Stimulated activated CD4-positive, alpha-beta T cell treated with anti-CD3 and anti-CD28 coated beads, Interleukin-12 subunit alpha, Interleukin-12 subunit beta, amount 100 ng/mL, for 24 hours (primary cell): Measurements from ENCODE around the gene MLLT3.

Experiments used
- DNase-seq, 2 experiments: peaks; one replicate each; pipeline ENCODE4 v3.0.0-alpha.2; 2020; ENCODE audit warnings: low read depth in 2 of 2

Gene MLLT3

GRCh38 chr9:20418485-20418884 lies 203.8 kb downstream of the MLLT3 start:
- DNase-seq = no peak

DNA sequence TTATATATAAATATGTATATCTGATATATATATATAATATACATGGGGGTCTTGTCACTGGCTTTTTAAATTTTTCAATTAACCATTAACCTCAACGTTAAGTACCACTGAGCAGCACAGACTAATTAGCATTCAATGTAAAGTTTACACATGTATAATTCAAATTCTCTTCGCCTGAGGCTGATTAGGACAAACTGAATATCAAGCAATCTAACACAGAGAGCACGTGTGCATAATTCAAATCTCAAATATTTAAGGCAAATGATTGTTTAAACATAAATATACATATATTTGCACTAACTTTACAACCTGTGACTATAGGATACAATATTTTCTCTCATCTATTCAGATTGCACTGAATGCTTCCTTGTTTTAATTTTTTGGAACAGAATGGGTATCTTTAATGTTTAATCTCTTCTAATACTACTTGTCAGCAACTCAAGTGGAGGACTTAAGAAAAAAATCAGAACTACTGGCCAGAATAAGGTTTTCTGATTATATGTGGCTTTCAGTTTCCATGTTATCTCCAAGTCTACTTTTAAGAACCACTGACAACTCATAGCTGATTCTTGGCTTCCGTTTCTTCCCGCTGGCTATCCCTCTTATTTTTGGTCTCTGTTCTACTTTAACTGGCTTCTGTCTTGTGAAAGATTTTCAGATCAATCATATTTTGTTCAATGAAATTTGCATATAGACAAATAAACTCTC lies 204.8 kb downstream of the MLLT3 start:
- DNase-seq = no peak

DNA sequence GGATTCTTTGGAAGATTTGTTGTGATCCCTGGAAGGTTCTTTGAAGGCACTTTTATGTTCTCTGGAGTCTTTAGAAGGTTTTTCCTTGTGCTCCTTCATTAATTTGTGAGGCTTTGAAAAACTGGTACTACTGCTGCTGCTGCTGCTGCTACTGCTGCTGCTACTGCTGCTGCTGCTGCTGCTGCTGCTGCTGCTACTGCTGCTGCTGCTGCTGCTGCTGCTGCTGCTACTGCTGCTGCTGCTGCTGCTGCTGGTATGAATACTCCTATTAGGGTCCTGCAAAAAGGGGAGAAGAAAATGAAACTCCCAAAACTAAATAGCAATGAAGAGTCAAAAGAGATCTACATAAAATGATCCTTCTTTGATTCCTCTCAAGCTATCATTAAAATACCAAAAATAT lies 208.1 kb downstream of the MLLT3 start:
- no peak for DNase-seq

DNA sequence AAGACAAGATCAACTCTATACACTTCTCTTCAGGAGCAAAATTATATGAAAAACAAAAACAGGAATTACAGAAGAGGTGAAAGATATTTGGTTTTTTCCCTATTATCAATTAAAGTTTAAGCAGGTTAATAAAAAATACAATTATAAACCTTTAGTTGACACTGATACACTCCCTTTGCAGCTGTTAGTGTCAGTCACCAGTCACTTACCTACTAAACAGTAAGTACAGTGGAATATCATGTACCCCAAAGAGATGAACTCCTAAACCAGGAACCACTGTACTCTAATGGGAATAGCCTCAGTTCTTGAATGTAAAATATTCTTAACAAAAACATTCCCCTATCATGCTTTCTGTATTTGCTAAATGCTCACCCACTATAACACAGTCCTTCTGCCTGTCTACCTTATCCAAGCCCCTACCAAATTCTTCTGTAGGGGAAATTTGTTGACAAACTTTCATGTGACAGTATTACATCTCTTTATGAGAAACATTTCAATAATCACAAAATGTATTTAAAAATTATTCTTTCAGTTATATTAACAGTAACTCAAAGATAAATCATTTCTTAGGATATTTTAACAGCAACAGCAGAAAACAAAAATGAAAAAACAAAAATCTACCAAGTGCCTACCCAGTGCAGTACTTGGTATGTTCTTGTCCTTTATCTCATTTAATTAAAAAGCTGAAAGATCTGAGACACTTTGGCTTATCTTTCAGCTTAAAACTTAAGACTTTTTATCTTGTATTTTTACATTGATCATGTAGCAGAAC lies 212.8 kb downstream of the MLLT3 start:
- no peak for DNase-seq

GRCh38 chr9:20408513-20408912 lies 213.8 kb downstream of the MLLT3 start:
- DNase-seq = no peak

DNA sequence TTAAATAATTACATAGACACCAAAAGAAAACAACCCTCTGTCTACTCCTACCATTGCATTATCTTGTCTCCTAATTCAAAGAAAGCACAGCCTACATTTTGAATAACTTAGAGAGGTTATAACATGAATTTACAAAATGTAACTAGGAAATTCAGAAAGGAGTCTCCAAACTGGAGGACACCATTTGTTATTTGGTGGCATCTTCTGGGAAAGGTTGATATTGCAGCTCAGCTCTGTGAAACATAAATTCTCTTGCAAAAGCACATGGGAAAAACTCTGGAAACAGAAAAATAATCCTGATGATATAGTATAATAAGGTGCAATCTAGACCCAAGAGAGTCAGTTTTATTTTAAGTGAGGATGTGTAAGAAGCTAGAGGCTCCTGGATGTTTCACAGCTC lies 215.3 kb downstream of the MLLT3 start:
- no peak for DNase-seq

DNA sequence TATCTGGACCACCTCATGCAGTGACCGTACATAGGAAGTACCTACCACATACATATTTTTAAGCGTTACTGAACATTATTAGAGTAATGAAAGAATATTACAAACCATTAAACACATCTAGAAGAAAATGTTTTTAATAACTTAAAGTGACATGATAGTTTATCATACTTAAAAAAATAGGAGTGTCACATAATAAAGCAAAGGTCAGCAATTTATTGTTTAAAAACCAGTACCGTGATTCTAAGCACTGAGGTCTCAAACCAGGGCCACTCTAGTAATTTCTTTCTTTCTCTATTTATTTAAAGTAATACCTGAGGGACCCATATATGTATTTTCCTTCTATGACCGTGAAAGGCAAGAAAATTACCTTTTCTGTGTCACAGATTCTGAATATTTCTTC lies 216.0 kb downstream of the MLLT3 start:
- no peak for DNase-seq

GRCh38 chr9:20405616-20406015 lies 216.7 kb downstream of the MLLT3 start:
- no peak for DNase-seq

DNA sequence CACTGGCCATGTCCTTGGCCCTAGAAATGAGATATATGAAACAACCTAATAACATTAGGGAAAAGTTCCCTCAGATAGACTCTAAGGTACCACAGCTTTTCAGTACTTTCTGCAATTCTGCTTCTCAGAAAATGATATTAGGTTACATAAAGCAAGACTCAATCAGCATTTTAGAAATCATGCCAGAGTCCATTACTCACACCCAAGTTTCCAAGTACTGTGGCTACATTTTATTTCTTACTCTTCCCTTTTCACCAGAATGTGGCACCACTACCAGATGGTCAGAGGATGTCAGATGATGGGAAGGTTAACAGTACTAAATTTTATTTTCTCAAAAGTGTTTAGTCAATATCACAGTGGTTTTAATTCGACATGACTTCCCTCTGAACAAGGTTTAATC lies 217.2 kb downstream of the MLLT3 start:
- no peak for DNase-seq

DNA sequence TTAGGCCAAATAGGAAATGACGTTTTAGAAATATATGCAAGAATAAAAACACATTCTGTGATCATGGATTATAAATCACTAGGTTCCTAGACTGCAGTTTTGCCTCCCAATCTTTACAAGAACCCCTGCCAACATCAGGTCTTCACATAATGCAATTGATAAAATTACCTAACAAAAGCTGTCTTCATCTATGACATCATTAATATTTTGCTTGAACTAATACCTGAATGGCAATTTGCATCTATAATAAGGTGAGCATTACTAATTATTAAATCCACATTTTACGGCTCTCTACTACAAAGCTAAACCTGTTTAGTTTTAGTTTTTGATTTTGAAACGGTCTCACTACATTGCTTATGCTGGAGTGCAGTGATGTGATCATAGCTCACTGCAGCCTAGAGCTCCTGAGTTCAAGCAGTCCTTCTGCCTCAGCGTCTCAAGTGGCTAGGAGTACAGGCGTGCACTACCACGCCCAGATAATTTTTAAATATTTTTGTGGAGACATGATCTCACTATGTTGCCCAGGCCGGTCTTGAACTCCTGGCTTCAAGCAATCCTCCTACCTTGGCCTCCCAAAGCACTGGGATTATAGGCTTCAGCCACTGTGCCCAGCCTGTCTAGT lies 218.0 kb downstream of the MLLT3 start:
- no peak for DNase-seq

DNA sequence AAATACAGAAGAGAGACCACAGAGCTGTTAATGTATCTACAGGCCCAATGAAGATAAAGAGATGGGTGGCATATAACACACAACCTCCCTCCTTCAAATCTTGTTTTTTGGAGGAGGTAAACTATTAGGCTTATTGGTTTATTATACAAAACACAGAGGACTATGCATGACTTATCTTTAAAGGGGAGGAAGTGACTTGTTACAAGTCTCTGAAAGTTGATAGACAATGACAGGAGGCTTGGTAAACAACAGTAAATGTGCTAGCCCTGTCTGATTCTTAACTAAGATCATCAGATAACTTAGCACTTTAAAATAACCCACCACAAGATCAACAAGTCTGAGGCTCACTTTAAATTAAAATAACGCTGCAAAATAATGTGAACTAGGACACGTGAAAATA lies 219.0 kb downstream of the MLLT3 start:
- DNase-seq = no peak

GRCh38 chr9:20402273-20402875 lies 219.9 kb downstream of the MLLT3 start:
- no peak for DNase-seq

GRCh38 chr9:20398536-20399338 lies 223.6 kb downstream of the MLLT3 start:
- DNase-seq = no peak

- no peak for DNase-seq
Measured at GRCh38 chr9:20397348-20397747, 225.0 kb downstream of the MLLT3 start.

DNA sequence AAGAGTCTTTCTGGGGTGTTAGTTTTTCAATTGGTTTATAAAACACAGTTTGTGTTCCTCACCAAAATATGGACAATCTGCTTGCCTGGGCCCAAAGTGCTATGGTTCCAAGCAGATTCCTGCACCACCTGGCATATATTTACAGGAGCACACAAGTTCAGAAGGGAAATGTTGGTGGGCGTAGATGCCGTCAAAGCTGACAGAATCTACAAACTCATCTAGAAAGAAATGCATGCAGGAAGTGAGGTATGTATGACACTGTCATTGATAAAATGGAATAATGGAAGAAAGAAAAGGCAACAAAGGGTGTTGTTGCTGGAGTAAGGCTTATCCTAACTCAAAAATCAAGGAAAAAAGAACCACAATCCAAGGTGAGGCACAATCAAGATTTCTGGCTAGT lies 225.8 kb downstream of the MLLT3 start:
- no peak for DNase-seq

- no peak for DNase-seq
Measured at GRCh38 chr9:20395651-20396050, 226.6 kb downstream of the MLLT3 start.

DNA sequence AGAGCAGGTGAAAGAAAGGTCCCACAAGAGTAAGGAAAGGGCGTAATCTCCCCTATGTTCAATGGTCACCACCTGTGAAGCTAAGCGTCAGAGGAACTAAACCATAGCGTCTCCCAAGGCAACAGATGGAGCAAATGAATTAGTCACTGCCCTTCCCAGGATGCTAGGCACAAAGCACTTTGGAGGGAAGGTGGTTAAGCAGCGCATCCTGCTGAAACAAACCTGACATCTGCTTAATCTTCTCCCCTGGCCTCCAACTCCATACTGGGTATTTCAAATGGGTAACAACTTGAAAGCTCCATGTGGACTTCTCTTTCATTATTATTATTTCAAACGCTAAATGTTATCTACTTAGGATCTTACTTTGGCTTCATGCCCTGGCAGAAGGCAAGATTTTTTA lies 227.3 kb downstream of the MLLT3 start:
- no peak for DNase-seq

GRCh38 chr9:20391208-20391607 lies 231.1 kb downstream of the MLLT3 start:
- DNase-seq = no peak

GRCh38 chr9:20390400-20390799 lies 231.9 kb downstream of the MLLT3 start:
- no peak for DNase-seq

GRCh38 chr9:20387062-20387461 lies 235.2 kb downstream of the MLLT3 start:
- DNase-seq = no peak

GRCh38 chr9:20384642-20385041 lies 237.7 kb downstream of the MLLT3 start:
- DNase-seq = no peak
